ENCODE data around the gene MPP1.

Gene MPP1

DNA sequence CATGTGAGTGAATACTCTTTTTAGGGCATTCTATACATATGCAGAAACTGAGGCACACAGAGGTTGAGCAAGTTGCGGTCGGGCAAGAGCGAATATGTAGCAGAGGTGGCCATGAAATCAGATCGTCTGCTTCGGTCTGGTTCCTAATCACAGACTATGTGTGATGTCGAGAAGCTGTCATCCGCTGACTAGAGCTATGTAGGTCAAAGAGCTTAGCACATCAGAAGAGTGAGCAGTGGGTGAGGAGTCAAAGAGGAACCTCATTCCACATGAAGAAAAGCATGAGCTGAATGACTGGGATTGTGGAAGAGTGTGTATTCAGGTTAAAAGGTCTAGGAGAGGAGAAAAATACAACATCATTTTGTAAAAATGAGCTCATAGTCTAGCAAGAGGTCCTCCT is 73.4 kb downstream of the MPP1 start:
- peak; percentile 50 for DNase-seq (ENCODE audit: low spot score)

DNA sequence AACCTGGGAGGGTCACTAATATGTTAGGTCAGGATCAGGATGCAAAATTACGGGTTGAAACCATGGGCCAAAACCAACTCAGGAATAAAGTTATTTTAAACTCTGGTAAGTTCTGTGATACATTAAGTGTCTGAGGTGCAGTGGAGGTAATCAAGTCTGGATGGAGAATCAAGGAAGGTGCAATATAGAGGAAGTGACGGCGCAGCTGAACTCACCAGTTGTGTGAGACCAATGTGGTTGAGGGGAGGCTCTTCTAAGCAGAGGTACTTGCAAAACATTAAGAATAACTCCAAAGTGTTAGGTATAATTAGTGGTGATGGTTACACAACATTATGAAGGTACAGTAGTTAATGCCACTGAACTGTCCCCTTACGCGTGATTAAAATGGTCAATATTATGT is 74.1 kb downstream of the MPP1 start:
- peak; percentile 52 for DNase-seq (ENCODE audit: low spot score)

DNA sequence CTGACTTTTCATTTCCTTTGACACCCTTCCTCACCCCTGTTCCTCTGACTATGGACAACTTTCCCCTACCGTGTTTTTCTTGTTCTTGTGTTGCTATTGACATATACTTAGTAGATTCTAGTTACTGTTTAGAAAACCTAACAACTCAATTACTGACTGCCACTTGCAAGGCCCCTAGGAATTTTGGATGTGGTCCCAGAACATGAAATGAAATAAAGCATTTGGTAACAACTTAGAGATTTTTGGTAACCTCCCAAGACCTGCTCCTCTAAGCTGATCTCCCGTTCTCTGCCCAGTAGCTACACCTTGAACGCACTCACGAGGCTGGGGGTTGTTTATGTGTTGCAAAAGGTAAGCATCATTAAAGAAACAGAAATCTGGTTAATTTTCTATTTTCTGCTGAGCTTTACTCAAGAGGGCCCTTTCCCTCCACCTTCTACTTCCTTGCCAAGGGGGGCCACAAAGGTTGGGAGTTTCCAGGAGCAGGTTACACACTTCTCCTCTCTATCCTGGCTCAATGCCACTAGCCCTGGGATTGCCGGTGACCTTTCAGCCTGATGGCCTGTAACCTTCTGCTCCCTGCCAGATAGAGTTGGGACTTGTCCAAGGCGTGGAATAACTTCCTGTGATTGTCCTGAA is 74.9 kb downstream of the MPP1 start:
- no peak for DNase-seq (ENCODE audit: low spot score)

DNA sequence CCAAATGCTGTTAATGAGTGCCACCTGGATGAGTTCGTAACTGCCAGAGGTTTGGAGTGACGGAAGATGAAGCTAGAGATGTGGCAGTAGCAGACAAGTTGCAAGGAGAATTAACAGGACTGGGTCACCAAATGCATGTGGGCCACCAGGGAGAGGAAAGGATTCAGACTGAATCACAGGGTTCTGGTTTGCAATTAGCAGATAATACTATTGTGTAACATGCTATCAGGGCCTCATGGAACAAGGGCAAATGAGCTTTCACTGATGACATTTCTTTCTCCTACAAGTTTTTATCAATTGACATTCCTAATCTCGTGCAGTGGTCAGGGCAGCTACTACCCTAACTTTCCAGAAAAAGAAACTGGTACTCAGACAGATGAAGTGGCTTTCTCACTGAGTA is 75.8 kb downstream of the MPP1 start:
- DNase-seq (ENCODE audit: low spot score) = no peak
